ENCODE measurements around the gene TTLL3. TPM values are rescaled to one million over a fixed set of nuclear protein-coding genes. Genes with fewer than 3 reads are reported as not detected.

Gene TTLL3
- total and polyA plus RNA-seq, 2 of the 13 experiments (the other 11 are each of a cell fraction or from before 2014, with no cell fraction given), result 9.5 to 51.2 TPM

- TF ChIP-seq PAF1 (CRISPR knock-in tag; IDR thresholded peaks at IDR 0.05) (no peak), PAX8 (CRISPR knock-in tag; IDR thresholded peaks at IDR 0.05; ENCODE audit: borderline replicate concordance) (0 out of 2 replicates have a peak, but pooled peaks have one; percentile 60), ZNF83 (CRISPR knock-in tag; IDR thresholded peaks at IDR 0.05; ENCODE audit: borderline replicate concordance) (no peak), ZNF709 (CRISPR knock-in tag; IDR thresholded peaks at IDR 0.05) (no peak), ZNF510 (CRISPR knock-in tag; IDR thresholded peaks at IDR 0.05; ENCODE audit: low read depth) (0 out of 2 replicates have a peak, but pooled peaks have one; percentile 2), ZNF574 (CRISPR knock-in tag; IDR thresholded peaks at IDR 0.05) (peak; percentile 56), ATAD3A (CRISPR knock-in tag; IDR thresholded peaks at IDR 0.05) (no peak), MLXIP (CRISPR knock-in tag; IDR thresholded peaks at IDR 0.05; ENCODE audit: borderline replicate concordance) (no peak), STAT5B (CRISPR knock-in tag; IDR thresholded peaks at IDR 0.05) (no peak), IKZF5 (CRISPR knock-in tag; IDR thresholded peaks at IDR 0.05) (peak; percentile 21; the same call in 1 of the 2 replicates), ZNF546 (CRISPR knock-in tag; conservative IDR thresholded peaks at IDR 0.05) (no peak), SP140L (CRISPR knock-in tag; IDR thresholded peaks at IDR 0.05; ENCODE audit: borderline replicate concordance) (no peak), TFAP4 (IDR thresholded peaks at IDR 0.05; ENCODE audit: borderline replicate concordance, low read depth) (no peak), ZIK1 (CRISPR knock-in tag; IDR thresholded peaks at IDR 0.05; ENCODE audit: borderline replicate concordance, low read depth) (no peak; the same call in 1 of the 2 replicates), ATF5 (CRISPR knock-in tag; IDR thresholded peaks at IDR 0.05; ENCODE audit: low read depth) (no peak), MAZ (IDR thresholded peaks at IDR 0.05; ENCODE audit: borderline replicate concordance, low read depth, low read length) (no peak), MAZ (CRISPR knock-in tag; IDR thresholded peaks at IDR 0.05; ENCODE audit: low read depth) (0 out of 2 replicates have a peak, but pooled peaks have one; percentile 35), YEATS4 (CRISPR knock-in tag; IDR thresholded peaks at IDR 0.05; ENCODE audit: borderline replicate concordance) (0 out of 2 replicates have a peak, but pooled peaks have one; percentile 49), GTF3A (CRISPR knock-in tag; conservative IDR thresholded peaks at IDR 0.05) (no peak), FOXA3 (CRISPR knock-in tag; IDR thresholded peaks at IDR 0.05) (0 out of 2 replicates have a peak, but pooled peaks have one; percentile 7), ZKSCAN8 (CRISPR knock-in tag; IDR thresholded peaks at IDR 0.05; ENCODE audit: borderline replicate concordance) (0 out of 2 replicates have a peak, but pooled peaks have one; percentile 24)
Measured at GRCh38 chr3:9843715-9844438, 33.8 kb downstream of the TTLL3 start, which contains the start of gene RPUSD3 (continued).

All from HepG2 (cell line).